G401 (cell line): Measurements from ENCODE around the gene DTWD1. TPM values are rescaled to one million over a fixed set of nuclear protein-coding genes. Genes with fewer than 3 reads are reported as not detected.
A peak's percentile ranks its signal among the peaks of the same experiment; 100 is the strongest.
"Not testable (repeated sequence)": the region's sequence is repeated elsewhere in the genome, so short reads cannot be mapped to it uniquely, and the experiment has no call there.

Source experiments
- DNase-seq: peaks from one replicate; pipeline ENCODE4 v3.0.0-alpha.2; 2015; ENCODE audit warnings: low spot score
- in situ Hi-C: cut with HindIII; loops from 2 replicates; pipeline ENCODE4 v1.10.0; 2016; ENCODE audit warnings: low sequenced_read_pairs, mixed read lengths
- total RNA-seq: library from RNA; depleted of rRNA; stranded (reverse); fragments of >200 nt; shearing (Covaris generic); gene quantifications from 2 replicates; pipeline ENCODE4 v1.2.3, GENCODE V29; 2014; rRNA removed

Gene DTWD1, protein sequence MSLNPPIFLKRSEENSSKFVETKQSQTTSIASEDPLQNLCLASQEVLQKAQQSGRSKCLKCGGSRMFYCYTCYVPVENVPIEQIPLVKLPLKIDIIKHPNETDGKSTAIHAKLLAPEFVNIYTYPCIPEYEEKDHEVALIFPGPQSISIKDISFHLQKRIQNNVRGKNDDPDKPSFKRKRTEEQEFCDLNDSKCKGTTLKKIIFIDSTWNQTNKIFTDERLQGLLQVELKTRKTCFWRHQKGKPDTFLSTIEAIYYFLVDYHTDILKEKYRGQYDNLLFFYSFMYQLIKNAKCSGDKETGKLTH
- 18.7 and 28.2 TPM in 2 replicates for total RNA-seq

DNA sequence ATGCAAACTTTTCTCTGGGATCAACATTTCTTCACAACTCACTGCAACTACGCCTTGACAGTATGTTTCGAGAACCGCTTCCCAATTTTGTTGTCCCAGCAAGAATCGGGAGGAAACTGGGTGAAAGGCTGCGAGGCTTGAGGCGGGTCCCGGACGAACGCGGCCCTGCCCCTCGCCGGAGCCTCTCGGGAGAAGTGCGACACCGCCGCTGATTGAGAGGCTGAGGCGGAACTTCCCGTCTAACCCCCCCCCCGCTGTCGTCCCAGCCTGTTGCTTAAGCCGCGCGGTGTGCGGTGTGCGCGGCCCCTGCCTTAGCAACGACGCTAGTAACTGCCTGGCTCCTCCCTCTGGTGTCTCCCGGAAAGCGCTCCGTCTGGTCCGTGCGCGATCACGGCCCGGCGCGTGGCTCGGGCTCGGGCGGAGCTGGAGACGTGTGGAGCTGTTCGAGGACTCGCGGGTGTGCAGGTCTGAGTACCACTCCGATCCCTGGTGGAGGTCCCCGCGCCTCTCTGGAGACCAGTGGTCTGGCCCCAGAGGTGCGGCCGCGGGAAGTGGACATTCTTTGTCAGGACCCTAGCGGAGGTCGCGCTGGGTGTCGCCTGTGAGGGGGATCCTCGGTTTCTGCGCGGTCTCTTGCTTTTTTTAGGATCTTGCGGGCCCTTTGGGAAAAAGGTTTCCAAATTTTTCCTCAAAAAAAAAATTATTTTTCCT lies at the start of gene DTWD1, which contains the start of gene FAM227B:
DTWD1 (plus strand) TSS at position 391 of the 711 bp plus-strand sequence. CDS start 4,120 bp downstream, outside the sequence.
FAM227B (minus strand) TSS at position 161 of the 711 bp plus-strand sequence. CDS start 5,647 bp downstream, outside the sequence.
- peak; percentile 95 for DNase-seq
- in situ Hi-C loops: no loop called here

DNA sequence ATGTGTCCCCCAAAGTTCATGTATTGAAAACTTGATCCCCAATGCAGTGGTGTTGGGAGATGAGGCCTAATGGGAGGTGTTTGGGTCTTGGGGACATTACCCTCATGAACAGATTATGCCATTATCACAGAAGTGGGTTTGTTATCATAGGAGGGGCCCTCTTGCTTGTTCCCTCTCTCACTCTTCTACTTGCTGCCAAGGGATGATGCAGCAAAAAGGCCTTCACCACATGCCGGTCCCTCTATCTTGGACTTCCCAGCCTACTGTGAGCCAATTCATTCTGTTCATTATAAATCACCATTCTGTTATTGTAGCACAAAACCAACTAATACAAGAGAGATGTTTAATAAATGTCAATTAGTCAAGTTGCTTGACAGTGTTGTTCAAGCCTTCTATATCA lies 47.4 kb upstream of the DTWD1 start:
- in situ Hi-C loops: no loop called here
- no peak for DNase-seq

DNA sequence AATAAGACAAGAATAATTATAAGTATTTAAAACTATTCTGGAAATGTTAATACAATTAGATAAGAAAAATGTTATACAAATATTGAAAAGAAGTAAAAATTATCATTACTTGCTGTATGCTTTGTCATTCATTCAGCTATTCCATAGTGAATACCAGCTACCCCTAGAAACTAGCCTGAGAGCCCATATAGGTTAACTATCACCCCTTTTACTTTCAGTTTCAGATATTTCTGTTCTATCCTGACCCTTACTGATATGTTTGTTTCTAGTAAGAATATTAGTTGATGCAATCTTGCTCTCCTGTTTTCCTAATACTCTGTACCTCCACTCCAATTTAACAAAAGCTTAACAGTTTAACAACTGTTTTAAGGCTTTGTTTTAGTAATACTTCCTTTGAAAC lies 31.8 kb upstream of the DTWD1 start:
- DNase-seq: no peak
- in situ Hi-C loops: no loop called here

DNA sequence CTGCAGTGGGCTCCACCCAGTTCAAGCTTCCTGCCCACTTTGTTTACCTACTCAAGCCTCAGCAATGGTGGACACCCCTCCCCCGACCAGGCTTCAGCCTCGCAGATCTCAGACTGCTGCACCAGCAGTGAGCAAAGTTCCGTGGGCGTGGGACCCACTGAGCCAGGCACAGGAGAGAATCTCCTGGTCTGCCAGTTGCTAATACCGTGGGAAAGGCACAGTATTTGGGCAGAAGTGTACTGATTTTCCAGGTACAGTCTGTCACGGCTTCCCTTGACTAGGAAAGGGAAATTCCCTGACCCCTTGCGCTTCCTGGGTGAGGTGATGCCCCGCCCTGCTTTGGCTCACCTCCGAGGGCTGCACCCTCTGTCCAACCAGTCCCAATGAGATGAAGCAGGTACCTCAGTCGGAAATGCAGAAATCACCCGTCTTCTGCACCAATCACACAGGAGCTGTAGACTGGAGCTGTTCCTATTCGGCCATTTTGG lies 28.0 kb upstream of the DTWD1 start:
- DNase-seq, in situ Hi-C loops: not testable (repeated sequence)

GRCh38 chr15:49604625-49605409 lies 16.0 kb upstream of the DTWD1 start:
- no peak for DNase-seq
- in situ Hi-C loops: no loop called here

DNA sequence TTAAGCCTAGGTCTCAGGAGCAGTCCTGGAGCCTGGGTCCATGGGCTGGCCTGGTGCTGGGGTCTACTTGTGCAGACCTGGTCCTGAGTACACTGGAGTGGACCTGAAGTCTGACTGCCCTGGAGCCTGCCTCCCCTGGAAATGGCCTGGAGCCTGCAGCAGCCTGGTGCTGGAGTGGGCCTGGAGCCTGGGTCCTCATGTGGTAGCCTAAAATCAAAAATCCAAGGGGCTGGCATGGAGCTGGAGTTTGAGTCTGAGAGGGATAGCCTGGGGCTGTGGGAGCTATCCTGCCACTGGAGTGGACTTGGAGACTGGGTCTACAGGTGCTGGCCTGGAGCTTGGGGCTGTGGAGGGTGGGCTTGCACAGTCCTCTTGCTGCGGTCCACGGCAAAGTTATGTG lies 15.3 kb upstream of the DTWD1 start:
- no peak for DNase-seq
- in situ Hi-C loops: no loop called here

GRCh38 chr15:49606594-49606993 lies 14.3 kb upstream of the DTWD1 start:
- in situ Hi-C loops: no loop called here
- no peak for DNase-seq

DNA sequence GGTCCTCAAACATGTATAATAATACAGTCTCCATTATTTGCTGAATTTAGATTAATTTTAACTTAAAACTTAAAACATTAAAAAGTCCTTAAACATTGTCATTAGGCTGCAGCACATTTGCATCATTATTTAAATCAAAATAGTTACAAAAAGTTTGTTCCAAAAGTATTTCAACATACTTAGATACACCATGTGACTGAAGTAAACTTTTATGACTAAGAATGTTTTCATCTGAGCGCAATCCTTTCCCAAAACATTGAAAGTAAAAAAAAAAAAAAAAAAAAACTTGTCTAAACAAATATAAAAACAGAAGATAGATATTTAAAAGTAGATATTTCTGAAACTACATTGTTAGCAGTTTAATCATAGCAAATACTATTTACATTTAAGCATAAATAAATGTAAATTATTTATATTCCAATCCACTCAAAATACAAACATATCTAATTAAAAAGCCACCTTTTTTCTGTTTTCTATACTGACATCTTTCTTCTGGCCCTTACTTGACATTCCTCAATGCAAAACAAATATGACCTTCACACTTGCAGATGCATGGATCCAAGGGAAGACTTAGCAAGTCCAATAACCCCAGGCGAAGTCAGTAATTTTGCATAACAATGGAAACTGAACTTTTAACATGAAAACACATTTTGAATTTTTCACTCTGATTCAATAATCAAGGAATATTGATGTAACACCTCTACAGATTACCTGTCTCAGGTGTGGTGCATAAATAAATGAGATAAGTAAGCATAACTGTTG lies 10.5 kb upstream of the DTWD1 start:
- in situ Hi-C loops: no loop called here
- DNase-seq: no peak

- DNase-seq, in situ Hi-C loops: not testable (repeated sequence)
These were observed 8.6 kb upstream of the DTWD1 start for GRCh38 chr15:49612240-49612639.

GRCh38 chr15:49619226-49619625 lies 1.6 kb upstream of the DTWD1 start:
- in situ Hi-C loops: no loop called here
- no peak for DNase-seq

DNA sequence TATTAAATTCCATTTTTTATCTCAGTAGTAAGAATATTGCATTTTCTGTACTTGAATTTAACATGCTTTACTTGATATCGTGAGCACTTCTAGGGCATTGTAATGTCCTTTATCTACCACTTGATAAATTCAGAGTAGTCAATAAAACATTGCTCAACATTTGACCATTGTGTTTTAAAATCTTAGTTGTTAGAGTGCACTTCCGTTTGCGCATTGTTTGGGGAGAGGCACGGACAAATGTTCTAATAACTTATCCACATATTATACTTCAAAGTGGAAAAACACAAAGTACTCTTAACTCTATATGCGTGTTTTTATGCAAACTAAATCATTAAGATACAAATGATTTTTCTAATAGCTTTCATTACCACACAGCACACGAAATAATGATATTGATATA lies 649 bp upstream of the DTWD1 start:
- no peak for DNase-seq
- in situ Hi-C loops: no loop called here

DNA sequence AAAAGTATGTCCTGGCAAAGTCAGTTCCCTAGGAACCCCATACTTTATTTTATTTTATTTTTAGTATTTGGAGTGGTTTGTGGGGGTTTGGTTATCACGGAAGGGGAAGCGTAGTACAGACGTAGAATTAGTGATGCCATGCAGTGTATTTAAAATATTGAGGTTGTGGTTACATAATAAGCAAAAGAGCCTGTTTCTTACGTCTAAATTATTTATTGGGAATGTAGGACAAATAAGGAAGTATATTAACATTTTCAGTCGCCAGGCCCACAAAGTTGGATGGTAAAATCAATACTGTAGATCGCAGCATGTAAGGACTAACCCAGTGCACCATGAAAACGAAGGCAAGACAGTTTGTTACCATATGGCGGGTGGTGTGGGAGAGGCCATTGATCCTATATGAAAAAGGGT lies 558 bp downstream of the DTWD1 start:
- in situ Hi-C loops: no loop called here
- DNase-seq: peak; percentile 35

DNA sequence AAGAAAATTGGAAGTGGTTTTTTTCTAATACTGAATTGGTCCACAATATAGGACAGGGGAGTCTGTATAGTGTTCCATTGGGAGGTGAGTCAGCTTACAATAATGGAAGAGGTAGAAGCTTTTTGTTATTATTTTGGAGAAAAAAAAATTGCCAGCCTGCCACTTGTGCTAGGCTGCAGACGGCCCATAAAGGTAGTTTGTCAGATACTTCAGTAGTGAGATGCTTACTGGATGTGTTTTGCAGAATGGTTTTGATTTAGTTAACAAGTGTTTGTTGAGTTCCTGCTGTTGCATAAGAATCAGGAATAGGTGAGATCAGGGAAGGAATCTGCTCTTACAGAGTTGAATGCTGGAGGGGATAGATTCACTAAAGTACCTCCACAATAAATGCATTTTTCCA lies 1.0 kb downstream of the DTWD1 start:
- in situ Hi-C loops: no loop called here
- DNase-seq: peak; percentile 19

DNA sequence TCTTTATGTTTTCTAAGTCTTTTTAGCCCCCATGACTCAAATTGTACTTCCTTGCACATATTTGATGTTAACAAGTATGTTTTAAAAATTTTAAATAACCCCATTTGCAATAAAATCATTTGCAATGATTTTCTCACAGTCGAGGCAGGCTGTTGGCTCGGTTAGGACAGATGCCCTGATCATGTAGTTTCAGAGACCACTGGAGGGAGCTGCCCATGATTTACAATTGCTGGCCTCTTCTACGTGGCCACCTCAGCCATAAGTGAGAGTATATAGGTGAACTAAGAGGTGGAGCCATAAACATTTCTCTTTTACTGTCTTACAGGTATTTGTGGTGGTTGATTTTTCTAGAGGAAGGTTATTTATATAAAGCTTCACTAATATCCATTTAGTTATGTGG lies 1.7 kb downstream of the DTWD1 start:
- in situ Hi-C loops: no loop called here
- no peak for DNase-seq

GRCh38 chr15:49624056-49624455 lies 3.2 kb downstream of the DTWD1 start:
- in situ Hi-C loops: no loop called here
- DNase-seq: no peak

- in situ Hi-C loops: no loop called here
- no peak for DNase-seq
These were observed 4.7 kb downstream of the DTWD1 start for GRCh38 chr15:49625460-49626036.

- no peak for DNase-seq
These were observed 6.6 kb downstream of the DTWD1 start for GRCh38 chr15:49627407-49627877.

GRCh38 chr15:49628379-49628778 lies 7.5 kb downstream of the DTWD1 start:
- in situ Hi-C loops: no loop called here
- no peak for DNase-seq

More at GRCh38 chr15:49627407-49627877, 6.6 kb downstream of the DTWD1 start:
- in situ Hi-C loops: no loop called here
